ENCODE data around the gene CDK5R2.

The CDK5R2 gene

GRCh38 chr2:218990612-218991011 is 31.1 kb downstream of the CDK5R2 start:
- DNase-seq = no peak

- no peak for DNase-seq
These were observed 32.3 kb downstream of the CDK5R2 start for GRCh38 chr2:218991674-218992168.

- no peak for DNase-seq
These were observed 32.7 kb downstream of the CDK5R2 start for GRCh38 chr2:218992196-218992595.

- DNase-seq = peak in 1 of 2 experiments; percentile 49
These were observed 33.4 kb downstream of the CDK5R2 start for GRCh38 chr2:218992703-218993344.

GRCh38 chr2:218993345-218994315 is 34.2 kb downstream of the CDK5R2 start, which contains the start of gene CRYBA2:
CRYBA2 (minus strand) TSS chr2:218993422; CDS start chr2:218993176, 246 bp downstream.
- DNase-seq = peak in 1 of 2 experiments; percentile 21

- DNase-seq = no peak
These were observed 36.1 kb downstream of the CDK5R2 start for GRCh38 chr2:218995561-218995960.

GRCh38 chr2:218995972-218996711 is 36.7 kb downstream of the CDK5R2 start:
- peak; percentile 71 to 83 for DNase-seq

- DNase-seq = peak; percentile 74 to 89
These were observed 37.5 kb downstream of the CDK5R2 start for GRCh38 chr2:218996937-218997336.

GRCh38 chr2:218997731-218998130 is 38.3 kb downstream of the CDK5R2 start:
- no peak for DNase-seq

- no peak for DNase-seq
These were observed 39.0 kb downstream of the CDK5R2 start for GRCh38 chr2:218998414-218999002.

- DNase-seq = peak in 1 of 2 experiments; percentile 58
These were observed 39.8 kb downstream of the CDK5R2 start for GRCh38 chr2:218999021-218999880.

- peak in 1 of 2 experiments; percentile 62 for DNase-seq
These were observed 40.6 kb downstream of the CDK5R2 start for GRCh38 chr2:218999881-219000568.

- no peak for DNase-seq
These were observed 41.1 kb downstream of the CDK5R2 start for GRCh38 chr2:219000569-219000960.

GRCh38 chr2:219001100-219001576 is 41.7 kb downstream of the CDK5R2 start:
- no peak for DNase-seq

- DNase-seq = peak; percentile 89 to 90
These were observed 42.3 kb downstream of the CDK5R2 start for GRCh38 chr2:219001577-219002394.

GRCh38 chr2:219002395-219003266 is 43.2 kb downstream of the CDK5R2 start:
- peak; percentile 46 to 72 for DNase-seq

- no peak for DNase-seq
These were observed 43.8 kb downstream of the CDK5R2 start for GRCh38 chr2:219003267-219003634.

GRCh38 chr2:219003979-219004378 is 44.5 kb downstream of the CDK5R2 start:
- no peak for DNase-seq

GRCh38 chr2:219009294-219009693 is 49.8 kb downstream of the CDK5R2 start:
- no peak for DNase-seq
